ENCODE measurements around the gene PINLYP. TPM values are rescaled to one million over a fixed set of nuclear protein-coding genes. Genes with fewer than 3 reads are reported as not detected.

PINLYP gene
- total and polyA plus RNA-seq, 2 donors (not counting 3 experiments of a cell fraction or from before 2014, with no cell fraction given), result 5.5 TPM

- CTCF ChIA-PET, result interaction anchor here (1.5 kb wide), 1 partner anchor 11 kb away, joined by 4 read pairs; no protein-coding TSS in a partner anchor
- Histone ChIP-seq H3K27me3 (ENCODE audit: control insufficient read depth in 2 of 2, insufficient read depth in 2 of 2, low read length in 2 of 2) (no peaks in the 10 kb centered on the region), H2AFZ (ENCODE audit: low read depth, low read length) (no peak overlapping the region), H3K9me1 (replicated peaks; ENCODE audit: control insufficient read depth, extremely low read depth, insufficient read depth, low read length) (no peaks in the 10 kb centered on the region), H3K9ac (replicated peaks; ENCODE audit: extremely low read depth, insufficient read depth, low read length) (no peak overlapping the region), H3K36me3 (ENCODE audit: control insufficient read depth in 2 of 2, extremely low read depth in 1 of 2, insufficient read depth in 2 of 2, low read length in 2 of 2) (peaks cover 0 to 13% of the 10 kb centered on the region in 2 experiments), H3K4me1 (ENCODE audit: control insufficient read depth, extremely low read depth, insufficient read depth, low read length) (no peaks in the 10 kb centered on the region), H3K4me2 (ENCODE audit: insufficient read depth, low read length) (no peak overlapping the region), H3K79me2 (ENCODE audit: control insufficient read depth, insufficient read depth, low read length) (no peaks in the 10 kb centered on the region), H3K27ac (ENCODE audit: insufficient read depth, low read depth, low read length) (no peak overlapping the region), H3K9me3 (replicated peaks; ENCODE audit: control insufficient read depth, insufficient read depth, low read length) (no peaks in the 10 kb centered on the region), H4K20me1 (replicated peaks; ENCODE audit: control insufficient read depth, extremely low read depth, insufficient read depth, low read length) (no peaks in the 10 kb centered on the region), H3K4me3 (replicated peaks in 1 of 3; ENCODE audit: insufficient read depth in 1 of 3, low read depth in 1 of 3, low read length in 3 of 3) (no peak overlapping the region)
- POLR2A ChIA-PET, result no interaction called here
- dilution Hi-C loops (cut with MboI; ENCODE audit: extremely low pct_ligation_motif_present, low sequenced_read_pairs) (no loop called here), intact Hi-C loops (cut with micrococcal nuclease) (no loop called here)
- FAIRE-seq, result no peak
- DNase-seq (ENCODE audit: low read depth, low spot score), result no peak
- TF ChIP-seq CTCF (IDR thresholded peaks at IDR 0.05; ENCODE audit: extremely low read depth in 1 of 2, insufficient read depth in 1 of 2, low read depth in 1 of 2, low read length in 2 of 2) (no peak), FOS (IDR thresholded peaks at IDR 0.05; ENCODE audit: borderline replicate concordance, insufficient read depth, low read length) (no peak), JUN (IDR thresholded peaks at IDR 0.05; ENCODE audit: borderline replicate concordance, insufficient read depth, insufficient read length, low read depth) (no peak), POLR2A (IDR thresholded peaks at IDR 0.05; ENCODE audit: low read depth, low read length) (no peak), GATA2 (IDR thresholded peaks at IDR 0.05; ENCODE audit: insufficient read depth, insufficient read length, low read depth, low read length) (no peak), EZH2 (IDR thresholded peaks at IDR 0.05; ENCODE audit: borderline replicate concordance, low read depth, low read length, severe bottlenecking) (no peak), POLR2AphosphoS5 (IDR thresholded peaks at IDR 0.05; ENCODE audit: insufficient read depth, low read depth, low read length) (no peak), MYC (IDR thresholded peaks at IDR 0.05; ENCODE audit: low read depth, low read length) (no peak), MAX (IDR thresholded peaks at IDR 0.05; ENCODE audit: insufficient read depth, insufficient read length) (no peak)
- BruUV-seq (replicated peaks), result no TSS peak
Observed at GRCh38 chr19:43605875-43606568, 30.4 kb downstream of the PINLYP start.

Measured in endothelial cell of umbilical vein (primary cell).